Omental fat pad (tissue), 4 donors: ENCODE measurements around the gene IL36A. TPM values are rescaled to one million over a fixed set of nuclear protein-coding genes. Genes with fewer than 3 reads are reported as not detected.

Experiments used
- ATAC-seq: fragments of 150-250 bp; one replicate; pipeline ENCODE4 v1.9.1; 2016; ENCODE audit warnings: mild to moderate bottlenecking, moderate library complexity; ENCODE audit not compliant: low FRiP score
- DNase-seq: peaks from one replicate; pipeline ENCODE4 v3.0.0-alpha.2; 2019; ENCODE audit warnings: low spot score
- CTCF ChIP-seq, 3 donors: fragments of 450-650 bp; IDR thresholded peaks; one replicate each; pipeline ENCODE4 v1.5.1; 2016 to 2017; ENCODE audit warnings: antibody characterized with exemption in 3 of 3, mild to moderate bottlenecking in 3 of 3, moderate library complexity in 2 of 3
- total RNA-seq, 4 donors: library from RNA; depleted of rRNA; stranded (reverse); fragments of >200 nt; gene quantifications; one replicate each; pipeline ENCODE4 v1.1.0, GENCODE V29; 2016

The IL36A gene
- total RNA-seq, 4 donors from 2014 or later = not detected

- no peak for DNase-seq
- TF ChIP-seq CTCF (IDR thresholded peaks at IDR 0.05) = no peak
- ATAC-seq = no peak
Observed at GRCh38 chr2:113013336-113013661, 8.0 kb downstream of the IL36A start.

GRCh38 chr2:113014067-113014466, 8.8 kb downstream of the IL36A start:
- no peak for DNase-seq
- no peak for ATAC-seq
- no peak for TF ChIP-seq CTCF (IDR thresholded peaks at IDR 0.05)

- no peak for ATAC-seq
- no peak for DNase-seq
- TF ChIP-seq CTCF (IDR thresholded peaks at IDR 0.05) = no peak
Observed at GRCh38 chr2:113015042-113015441, 9.8 kb downstream of the IL36A start.

- no peak for TF ChIP-seq CTCF (IDR thresholded peaks at IDR 0.05)
- no peak for ATAC-seq
- DNase-seq = no peak
Observed at GRCh38 chr2:113015655-113016054, 10.4 kb downstream of the IL36A start.

GRCh38 chr2:113018509-113018908, 13.2 kb downstream of the IL36A start:
- no peak for ATAC-seq
- no peak for TF ChIP-seq CTCF (IDR thresholded peaks at IDR 0.05)
- DNase-seq = no peak

GRCh38 chr2:113021312-113021711, 16.1 kb downstream of the IL36A start:
- DNase-seq (no peak), ATAC-seq (no peak)
- TF ChIP-seq CTCF (IDR thresholded peaks at IDR 0.05) = no peak

GRCh38 chr2:113024764-113025163, 19.5 kb downstream of the IL36A start:
- TF ChIP-seq CTCF (IDR thresholded peaks at IDR 0.05) = no peak
- no peak for DNase-seq
- ATAC-seq = no peak
